ENCODE data around the gene MIOX. TPM values are rescaled to one million over a fixed set of nuclear protein-coding genes. Genes with fewer than 3 reads are reported as not detected.

The MIOX gene
- total and polyA plus RNA-seq, 10 of the 15 experiments (the other 5 are each of a cell fraction or from before 2014, with no cell fraction given) = 0.10 to 0.31 TPM; not detected in 8

GRCh38 chr22:50526834-50527801, 40.5 kb downstream of the MIOX start (continued):
- TF ChIP-seq MEF2A (IDR thresholded peaks at IDR 0.05; ENCODE audit: insufficient read depth, low read depth, low read length) = no peak
- no peak for TF ChIP-seq ZZZ3 (IDR thresholded peaks at IDR 0.05; ENCODE audit: control insufficient read depth, insufficient read length, low read depth)
- 0 out of 2 replicates have a peak, but pooled peaks have one; percentile 17 for TF ChIP-seq NFYB (IDR thresholded peaks at IDR 0.05; ENCODE audit: insufficient read depth, low read depth, low read length)
- TF ChIP-seq RUNX3 (IDR thresholded peaks at IDR 0.05; ENCODE audit: low read length) = no peak
- no peak for TF ChIP-seq PAX8 (IDR thresholded peaks at IDR 0.05)
- TF ChIP-seq IRF5 (IDR thresholded peaks at IDR 0.05; ENCODE audit: borderline replicate concordance) = no peak
- TF ChIP-seq NFYA (IDR thresholded peaks at IDR 0.05; ENCODE audit: borderline replicate concordance, low read depth, low read length) = no peak
- TF ChIP-seq DPF2 (IDR thresholded peaks at IDR 0.05) = no peak
- TF ChIP-seq POLR2AphosphoS5 (IDR thresholded peaks at IDR 0.05; ENCODE audit: low read length) = peak; percentile 81
- no peak for TF ChIP-seq SKIL (IDR thresholded peaks at IDR 0.05; ENCODE audit: low read depth, poor library complexity, severe bottlenecking)
- no peak for TF ChIP-seq RAD51 (IDR thresholded peaks at IDR 0.05)
- TF ChIP-seq CBX3 (IDR thresholded peaks at IDR 0.05; ENCODE audit: borderline replicate concordance, low read depth) = no peak
- no peak for TF ChIP-seq REST (IDR thresholded peaks at IDR 0.05; ENCODE audit: low read depth, low read length)
- no peak for TF ChIP-seq NFIC (IDR thresholded peaks at IDR 0.05; ENCODE audit: low read depth, low read length)
- TF ChIP-seq BACH1 (IDR thresholded peaks at IDR 0.05; ENCODE audit: borderline replicate concordance) = no peak
- no peak for TF ChIP-seq CHD4 (IDR thresholded peaks at IDR 0.05)
- TF ChIP-seq MYB (IDR thresholded peaks at IDR 0.05; ENCODE audit: borderline replicate concordance, low read depth, low read length) = no peak
- no peak for TF ChIP-seq NR2C2 (IDR thresholded peaks at IDR 0.05; ENCODE audit: borderline replicate concordance, control insufficient read depth, insufficient read length, low read depth)
- TF ChIP-seq USF1 (IDR thresholded peaks at IDR 0.05; ENCODE audit: borderline replicate concordance, extremely low read length, insufficient read depth, low read depth, low read length) = no peak
- TF ChIP-seq HSF1 (IDR thresholded peaks at IDR 0.05; ENCODE audit: low read depth, low read length) = no peak
